Astrocyte (in vitro differentiated cells and primary cell): ENCODE results near the gene PLCL1. TPM values are rescaled to one million over a fixed set of nuclear protein-coding genes. Genes with fewer than 3 reads are reported as not detected.

Source experiments
- DNase-seq: peaks from one replicate; pipeline ENCODE4 v3.0.0-alpha.2; 2010; ENCODE audit warnings: low read depth
- FAIRE-seq: peaks from 2 replicates; lab custom pipeline; 2011; peaks lifted over from hg19 to GRCh38; lab: Jason Lieb, UNC
- H2AFZ ChIP-seq: 2 replicates; pipeline ENCODE4 v1.6.0; 2012; ENCODE audit warnings: low read depth, low read length, inconsistent platforms
- H3K27ac ChIP-seq: 2 replicates; pipeline ENCODE4 v1.5.1; 2011; ENCODE audit warnings: low read depth, low read length, inconsistent platforms
- H3K27me3 ChIP-seq: 2 replicates; pipeline ENCODE4 v1.6.0; 2011; ENCODE audit warnings: low read length, inconsistent platforms; ENCODE audit not compliant: insufficient read depth
- H3K36me3 ChIP-seq: 2 replicates; pipeline ENCODE4 v1.5.1; 2011; ENCODE audit warnings: low read length, inconsistent platforms; ENCODE audit not compliant: insufficient read depth
- H3K4me1 ChIP-seq: 2 replicates; pipeline ENCODE4 v1.5.1; 2011; ENCODE audit warnings: low read length, inconsistent platforms; ENCODE audit not compliant: insufficient read depth
- H3K4me2 ChIP-seq: 2 replicates; pipeline ENCODE4 v1.6.0; 2012; ENCODE audit warnings: low read length, inconsistent platforms
- H3K4me3 ChIP-seq: 2 replicates; pipeline ENCODE4 v1.5.1; 2011; ENCODE audit warnings: low read depth, mild to moderate bottlenecking, low read length, inconsistent platforms; ENCODE audit not compliant: insufficient read depth
- H3K79me2 ChIP-seq: 2 replicates; pipeline ENCODE4 v1.6.0; 2012; ENCODE audit warnings: mild to moderate bottlenecking, low read length, inconsistent platforms; ENCODE audit not compliant: insufficient read depth
- H3K9ac ChIP-seq: 2 replicates; pipeline ENCODE4 v1.6.0; 2012; ENCODE audit warnings: mild to moderate bottlenecking, low read length, inconsistent platforms
- H3K9me3 ChIP-seq: 2 replicates; pipeline ENCODE4 v1.5.1; 2012; ENCODE audit warnings: low read depth, mild to moderate bottlenecking, low read length, inconsistent platforms; ENCODE audit not compliant: insufficient read depth
- H4K20me1 ChIP-seq: 2 replicates; pipeline ENCODE4 v1.6.0; 2012; ENCODE audit warnings: low read length, inconsistent platforms; ENCODE audit not compliant: insufficient read depth
- H3K27ac Mint-ChIP-seq: one replicate; pipeline ENCODE4 v1.8.0; 2021; ENCODE audit warnings: mild to moderate bottlenecking, mixed read lengths; ENCODE audit not compliant: unreplicated experiment
- H3K27me3 Mint-ChIP-seq: one replicate; pipeline ENCODE4 v1.8.0; 2021; ENCODE audit warnings: low read depth, mixed read lengths; ENCODE audit not compliant: unreplicated experiment
- H3K36me3 Mint-ChIP-seq: one replicate; pipeline ENCODE4 v1.8.0; 2021; ENCODE audit warnings: low read depth, mixed read lengths; ENCODE audit not compliant: unreplicated experiment
- H3K4me1 Mint-ChIP-seq: one replicate; pipeline ENCODE4 v1.8.0; 2021; ENCODE audit warnings: low read depth, mixed read lengths; ENCODE audit not compliant: unreplicated experiment
- H3K4me3 Mint-ChIP-seq: one replicate; pipeline ENCODE4 v1.8.0; 2021; ENCODE audit warnings: mild to moderate bottlenecking, moderate library complexity, mixed read lengths; ENCODE audit not compliant: unreplicated experiment
- H3K9me3 Mint-ChIP-seq: one replicate; pipeline ENCODE4 v1.8.0; 2021; ENCODE audit warnings: mild to moderate bottlenecking, mixed read lengths; ENCODE audit not compliant: unreplicated experiment
- CTCF ChIP-seq: IDR thresholded peaks from 2 replicates; pipeline ENCODE4 v1.5.1; 2011; ENCODE audit warnings: low read depth, mild to moderate bottlenecking, inconsistent platforms, low read length, moderate library complexity; ENCODE audit not compliant: insufficient read depth
- EZH2 ChIP-seq: IDR thresholded peaks from 2 replicates; pipeline ENCODE4 v1.6.1; 2012; ENCODE audit warnings: mild to moderate bottlenecking, low read length, inconsistent platforms; ENCODE audit not compliant: insufficient read depth
- total RNA-seq: library from RNA; stranded (reverse); gene quantifications from 2 replicates; pipeline ENCODE4 v1.2.1, GENCODE V29; 2021

PLCL1 gene
- total RNA-seq, 1 donor from 2014 or later = 0.84 TPM

- H3K4me1 Mint-ChIP-seq = no peaks in the 10 kb centered on the region
- no peak overlapping the region for H3K4me3 Mint-ChIP-seq
- no peaks in the 10 kb centered on the region for H3K79me2 ChIP-seq
Observed at GRCh38 chr2:198178766-198179165, 374.4 kb downstream of the PLCL1 start.

GRCh38 chr2:198186257-198186656, 381.9 kb downstream of the PLCL1 start:
- Histone ChIP-seq H3K9me3 (no peaks in the 10 kb centered on the region), H3K4me1 (no peaks in the 10 kb centered on the region), H2AFZ (no peak overlapping the region), H3K27me3 (no peaks in the 10 kb centered on the region), H3K36me3 (no peaks in the 10 kb centered on the region), H3K4me3 (no peak overlapping the region), H3K9ac (no peak overlapping the region), H4K20me1 (no peaks in the 10 kb centered on the region), H3K79me2 (no peaks in the 10 kb centered on the region), H3K27ac (no peak overlapping the region), H3K4me2 (no peak overlapping the region)
- TF ChIP-seq EZH2 (no peak), CTCF (no peak)
- Mint-ChIP-seq H3K4me3 (no peak overlapping the region), H3K27ac (no peak overlapping the region), H3K27me3 (no peaks in the 10 kb centered on the region), H3K4me1 (peaks cover 3% of the 10 kb centered on the region), H3K36me3 (no peaks in the 10 kb centered on the region), H3K9me3 (no peaks in the 10 kb centered on the region)
- FAIRE-seq = no peak
- DNase-seq = no peak

More at GRCh38 chr2:198178766-198179165, 374.4 kb downstream of the PLCL1 start:
- TF ChIP-seq CTCF (no peak), EZH2 (no peak)
- Mint-ChIP-seq H3K27me3 (no peaks in the 10 kb centered on the region), H3K36me3 (no peaks in the 10 kb centered on the region), H3K27ac (no peak overlapping the region), H3K9me3 (no peaks in the 10 kb centered on the region)
- FAIRE-seq (no peak), DNase-seq (no peak)
- no peaks in the 10 kb centered on the region for H3K36me3 ChIP-seq
- H3K27ac ChIP-seq = no peak overlapping the region
- no peaks in the 10 kb centered on the region for H3K9me3 ChIP-seq
- H3K4me3 ChIP-seq = no peak overlapping the region
- H3K4me1 ChIP-seq = no peaks in the 10 kb centered on the region
- H3K9ac ChIP-seq = no peak overlapping the region
- H2AFZ ChIP-seq = no peak overlapping the region
- no peaks in the 10 kb centered on the region for H4K20me1 ChIP-seq
- H3K27me3 ChIP-seq = no peaks in the 10 kb centered on the region
- H3K4me2 ChIP-seq = no peak overlapping the region

GRCh38 chr2:198187841-198188240, 383.4 kb downstream of the PLCL1 start:
- Histone ChIP-seq H3K4me1 (no peaks in the 10 kb centered on the region), H3K4me2 (no peak overlapping the region), H4K20me1 (no peaks in the 10 kb centered on the region), H3K79me2 (no peaks in the 10 kb centered on the region), H2AFZ (no peak overlapping the region), H3K4me3 (no peak overlapping the region), H3K27ac (no peak overlapping the region), H3K9ac (no peak overlapping the region), H3K27me3 (no peaks in the 10 kb centered on the region), H3K36me3 (no peaks in the 10 kb centered on the region), H3K9me3 (no peaks in the 10 kb centered on the region)
- no peak overlapping the region for H3K4me3 Mint-ChIP-seq
- H3K9me3 Mint-ChIP-seq = no peaks in the 10 kb centered on the region
- no peaks in the 10 kb centered on the region for H3K36me3 Mint-ChIP-seq
- peaks cover 3% of the 10 kb centered on the region for H3K4me1 Mint-ChIP-seq
- FAIRE-seq (no peak), DNase-seq (no peak)
- peaks cover 2% of the 10 kb centered on the region for H3K27me3 Mint-ChIP-seq
- H3K27ac Mint-ChIP-seq = no peak overlapping the region
- TF ChIP-seq EZH2 (no peak), CTCF (no peak)
